ENCODE measurements around the gene SNRPB. TPM values are rescaled to one million over a fixed set of nuclear protein-coding genes. Genes with fewer than 3 reads are reported as not detected.

Gene SNRPB
- 257 and 267 TPM in 2 replicates for total RNA-seq

DNA sequence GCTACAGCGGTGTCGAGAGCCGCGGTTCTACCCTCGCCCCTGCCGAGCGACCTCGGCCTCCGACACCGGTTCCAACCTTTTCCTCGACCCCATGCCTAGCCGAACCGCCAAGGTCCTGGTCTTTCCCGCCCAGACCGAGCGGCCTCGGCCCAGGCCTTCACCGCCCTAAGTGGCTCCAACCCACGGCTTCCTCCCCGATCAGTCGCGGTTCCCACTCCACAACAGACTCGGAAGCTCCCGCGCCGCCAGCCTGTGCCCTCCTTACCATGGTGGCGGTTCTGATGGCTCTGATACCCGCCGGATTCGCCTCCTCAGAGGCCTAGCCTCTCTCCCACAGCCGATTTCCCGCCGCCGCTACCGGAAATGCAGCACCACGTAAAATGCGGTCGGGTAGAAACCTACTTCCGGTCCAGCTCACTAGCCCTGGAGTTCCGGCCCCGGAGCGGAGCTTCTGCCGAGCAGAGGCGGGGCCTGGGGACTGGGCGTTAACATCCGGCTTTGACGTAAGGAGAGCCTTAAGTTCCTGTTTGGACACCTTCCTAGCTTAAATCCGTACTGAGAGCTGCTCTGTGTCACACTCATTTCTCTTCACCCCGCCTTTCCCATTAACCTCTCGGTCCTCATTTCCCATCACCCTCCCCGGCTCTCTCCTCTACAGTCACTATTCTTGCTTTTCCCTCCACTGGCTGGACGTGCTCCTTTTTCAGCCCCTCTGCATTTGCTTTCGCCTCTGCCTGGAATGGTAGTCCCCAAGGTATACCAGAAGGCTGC, at the start of gene SNRPB:
Gene SNRPB (minus strand): TSS at position 367 of the 771 bp plus-strand sequence. CDS start 99 bp downstream, at position 268.

DNA sequence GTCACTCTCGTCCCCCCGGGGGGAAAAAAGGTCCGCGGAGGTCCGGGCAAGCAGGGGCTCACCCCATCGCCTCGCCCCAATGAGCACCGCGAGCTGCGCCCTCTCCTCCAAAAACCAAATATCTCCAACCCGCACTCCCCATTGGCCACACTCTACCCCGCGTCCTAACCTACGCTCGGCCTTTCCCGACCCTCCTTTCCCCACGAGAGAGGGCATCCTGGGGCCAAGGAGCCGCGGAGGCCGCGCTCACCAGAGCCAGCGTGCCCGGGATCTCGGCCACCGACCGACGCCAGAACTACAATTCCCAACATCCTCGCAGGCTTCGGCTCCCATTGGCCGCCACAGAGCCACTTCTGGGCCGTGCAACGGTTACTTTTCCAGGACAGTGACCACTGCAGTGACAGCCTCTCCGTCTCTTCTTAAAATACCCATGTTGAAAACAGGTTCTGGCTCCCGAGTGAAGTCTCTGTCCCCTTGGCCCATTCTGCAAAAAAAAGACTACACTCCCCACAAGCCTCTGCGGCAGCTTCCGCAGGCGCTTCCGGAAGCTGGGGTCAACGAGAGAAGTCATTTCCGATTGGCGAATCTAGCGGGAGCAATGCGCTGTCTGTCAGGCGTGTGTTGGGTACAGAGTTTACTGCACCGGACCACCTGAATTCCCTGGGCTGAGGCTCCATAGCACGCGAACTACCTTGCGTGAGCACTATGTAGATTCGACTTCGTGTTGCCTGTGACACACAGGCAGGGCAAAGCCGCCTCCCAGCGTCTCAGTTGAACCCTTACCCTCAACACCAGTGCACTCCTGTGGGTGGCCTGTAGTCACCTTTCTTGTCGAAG, 38.3 kb upstream of the SNRPB start, which contains the start of gene ZNF343:
Gene ZNF343 (minus strand): TSS at position 285 of the 837 bp plus-strand sequence. CDS start 15,020 bp downstream, outside the sequence.

Other genes with a start within 250 kb of the SNRPB start
- gene TGM3, start 174.8 kb downstream of the SNRPB start, total RNA-seq, result not detected in 2 replicates
- gene TGM6, start 89.9 kb downstream of the SNRPB start, total RNA-seq, result not detected in 2 replicates
- gene ZNF343, start 38.1 kb upstream of the SNRPB start, total RNA-seq, result 9.6 and 9.7 TPM in 2 replicates
- gene TMC2, start 65.8 kb upstream of the SNRPB start, total RNA-seq, result not detected in 2 replicates
- 93.5 and 97.7 TPM in 2 replicates for gene NOP56, start 181.8 kb upstream of the SNRPB start, total RNA-seq
- gene IDH3B, start 193.4 kb upstream of the SNRPB start, total RNA-seq, result 75.5 and 83.9 TPM in 2 replicates
- 0.49 and 1.4 TPM in 2 replicates for gene EBF4, start 222.0 kb upstream of the SNRPB start, total RNA-seq

All from cardiac atrium fibroblast (primary cell).